Prostate gland (tissue), 2 donors: ENCODE data around the gene AQP12B. TPM values are rescaled to one million over a fixed set of nuclear protein-coding genes. Genes with fewer than 3 reads are reported as not detected.

Experiments used
- DNase-seq: peaks from one replicate; pipeline ENCODE4 v3.0.0-alpha.2; 2019; ENCODE audit warnings: low spot score
- H3K27ac ChIP-seq, 2 donors: fragments of 200-600 bp; sonication (generic); 2 replicates each; pipeline ENCODE4 v1.5.1; 2017 to 2019
- H3K27me3 ChIP-seq: fragments of 200-600 bp; sonication (generic); replicated peaks from 2 replicates; pipeline ENCODE4 v1.5.1; 2019; ENCODE audit not compliant: insufficient read depth
- H3K36me3 ChIP-seq, 2 donors: fragments of 200-600 bp; sonication (generic); 1 replicate in 1 of 2; 2 replicates in 1 of 2; pipeline versions ENCODE4 v1.5.1 to v1.8.1; 2017 to 2019
- H3K4me1 ChIP-seq: fragments of 200-600 bp; sonication (generic); replicated peaks from 2 replicates; pipeline ENCODE4 v1.5.1; 2019
- H3K4me3 ChIP-seq, 2 donors: fragments of 200-600 bp; sonication (generic); 2 replicates each; pipeline ENCODE4 v1.5.1; 2017 to 2019
- H3K9me3 ChIP-seq: fragments of 200-600 bp; sonication (generic); 2 replicates; pipeline ENCODE4 v1.5.1; 2017
- POLR2A ChIP-seq: fragments of 450-650 bp; IDR thresholded peaks from one replicate; pipeline ENCODE4 v1.6.1; 2016; ENCODE audit warnings: antibody characterized with exemption, mild to moderate bottlenecking
- POLR2AphosphoS5 ChIP-seq: sonication (generic); formaldehyde crosslinking; IDR thresholded peaks from one replicate; pipeline ENCODE4 v1.6.1; 2017; ENCODE audit warnings: antibody characterized with exemption
- WGBS: methylation state at CpG from one replicate; pipeline ENCODE4 v1.1.5; 2018; 5-methylcytosine and 5-hydroxymethylcytosine counted together
- intact Hi-C: fragments of 100-400 bp; cut with DNase I; formaldehyde crosslinking; loops from one replicate; pipeline ENCODE4 v1.14.2; 2022
- total RNA-seq, 2 donors: library from RNA; depleted of rRNA; stranded (reverse); fragments of >200 nt; gene quantifications; one replicate each; pipeline ENCODE4 v1.1.0, GENCODE V29; 2016
- TF ChIP-seq, protein P1 (sequence below), 4 experiments: fragments of 200-600 bp in 2 of 4; fragments of 450-650 bp in 2 of 4; sonication (generic) in 2 of 4; IDR thresholded peaks; 1 replicate in 3 of 4; 2 replicates in 1 of 4; pipeline ENCODE4 v1.5.1; 2016 to 2019; ENCODE audit warnings: antibody characterized with exemption in 4 of 4, mild to moderate bottlenecking in 2 of 4, moderate library complexity in 2 of 4

Gene AQP12B
- total RNA-seq, 2 donors from 2014 or later = not detected

DNA sequence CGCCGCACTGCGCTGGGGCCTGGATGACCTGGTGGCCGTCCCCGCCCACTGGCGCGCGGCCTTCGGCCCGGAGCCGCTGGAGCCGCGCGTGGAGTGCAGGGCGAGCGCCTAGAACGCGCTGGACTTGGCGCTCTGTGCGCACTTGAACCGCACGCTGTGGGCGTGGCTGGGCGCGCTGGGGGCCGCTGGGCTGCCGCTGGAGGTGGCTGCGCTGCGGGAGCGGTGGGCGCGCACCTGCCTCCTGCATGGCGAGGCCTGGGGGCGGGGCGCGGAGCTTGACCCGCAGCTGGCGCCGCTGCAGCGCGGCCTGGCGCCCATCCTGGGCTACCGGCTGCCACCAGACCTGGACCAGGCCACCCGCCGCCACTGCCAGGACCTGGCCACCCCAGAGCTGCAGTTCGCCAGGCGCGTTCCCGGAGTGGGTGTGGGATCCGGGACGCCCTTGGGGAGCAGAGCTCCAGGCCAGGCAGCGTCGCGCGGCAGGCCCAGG is 9.9 kb downstream of the AQP12B start:
- DNase-seq = no peak
- H3K9me3 ChIP-seq = no peaks in the 10 kb centered on the region
- no peaks in the 10 kb centered on the region for H3K4me1 ChIP-seq
- no peaks in the 10 kb centered on the region for H3K36me3 ChIP-seq
- 4% methylated on average over 28 of the region's 55 CpGs for WGBS
- TF ChIP-seq, protein P1, sequence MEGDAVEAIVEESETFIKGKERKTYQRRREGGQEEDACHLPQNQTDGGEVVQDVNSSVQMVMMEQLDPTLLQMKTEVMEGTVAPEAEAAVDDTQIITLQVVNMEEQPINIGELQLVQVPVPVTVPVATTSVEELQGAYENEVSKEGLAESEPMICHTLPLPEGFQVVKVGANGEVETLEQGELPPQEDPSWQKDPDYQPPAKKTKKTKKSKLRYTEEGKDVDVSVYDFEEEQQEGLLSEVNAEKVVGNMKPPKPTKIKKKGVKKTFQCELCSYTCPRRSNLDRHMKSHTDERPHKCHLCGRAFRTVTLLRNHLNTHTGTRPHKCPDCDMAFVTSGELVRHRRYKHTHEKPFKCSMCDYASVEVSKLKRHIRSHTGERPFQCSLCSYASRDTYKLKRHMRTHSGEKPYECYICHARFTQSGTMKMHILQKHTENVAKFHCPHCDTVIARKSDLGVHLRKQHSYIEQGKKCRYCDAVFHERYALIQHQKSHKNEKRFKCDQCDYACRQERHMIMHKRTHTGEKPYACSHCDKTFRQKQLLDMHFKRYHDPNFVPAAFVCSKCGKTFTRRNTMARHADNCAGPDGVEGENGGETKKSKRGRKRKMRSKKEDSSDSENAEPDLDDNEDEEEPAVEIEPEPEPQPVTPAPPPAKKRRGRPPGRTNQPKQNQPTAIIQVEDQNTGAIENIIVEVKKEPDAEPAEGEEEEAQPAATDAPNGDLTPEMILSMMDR (IDR thresholded peaks at IDR 0.05) = no peak
- TF ChIP-seq POLR2A = no peak
- no peak for TF ChIP-seq POLR2AphosphoS5
- no peak overlapping the region for H3K27ac ChIP-seq
- no peak overlapping the region for H3K4me3 ChIP-seq
- intact Hi-C loops = no loop called here
- peaks cover 17% of the 10 kb centered on the region for H3K27me3 ChIP-seq

DNA sequence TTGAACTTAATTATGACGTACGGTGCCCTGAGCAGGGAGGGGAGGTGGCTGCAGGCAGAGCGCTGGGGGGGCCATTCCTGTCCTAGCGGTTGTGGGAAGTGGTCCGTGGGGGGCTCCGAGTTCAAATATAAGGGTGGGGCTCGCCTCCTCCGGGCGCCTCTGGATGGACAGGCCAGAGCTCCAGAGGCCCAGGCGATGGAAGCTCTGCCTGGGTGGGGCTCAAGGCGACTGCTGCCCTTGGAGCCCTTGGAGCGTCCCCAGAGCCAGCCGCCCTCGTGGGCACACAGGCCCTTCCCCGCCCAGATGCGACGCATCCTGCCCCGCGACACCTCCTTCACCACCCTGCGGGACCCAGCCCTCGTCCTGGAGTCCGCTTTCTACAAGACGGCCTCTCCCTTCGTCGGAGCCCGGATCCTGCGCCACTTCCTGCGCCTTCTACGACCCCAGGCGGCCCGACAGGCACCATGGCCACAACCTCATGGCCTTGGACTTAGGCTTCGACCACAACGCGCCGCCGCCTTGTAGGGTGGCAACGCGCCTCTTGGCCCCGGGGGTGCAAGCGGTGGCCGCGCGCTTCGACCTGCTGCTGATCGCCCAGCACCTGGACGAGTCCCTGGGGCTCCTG is 10.5 kb downstream of the AQP12B start:
- H3K27ac ChIP-seq = no peak overlapping the region
- no peak for TF ChIP-seq POLR2AphosphoS5
- TF ChIP-seq, protein P1 (IDR thresholded peaks at IDR 0.05) = no peak
- H3K9me3 ChIP-seq = no peaks in the 10 kb centered on the region
- no peaks in the 10 kb centered on the region for H3K36me3 ChIP-seq
- WGBS = 43% methylated on average over 46 of the region's 46 CpGs
- intact Hi-C loops = no loop called here
- H3K4me3 ChIP-seq = no peak overlapping the region
- no peaks in the 10 kb centered on the region for H3K4me1 ChIP-seq
- peaks cover 17% of the 10 kb centered on the region for H3K27me3 ChIP-seq
- DNase-seq = no peak

DNA sequence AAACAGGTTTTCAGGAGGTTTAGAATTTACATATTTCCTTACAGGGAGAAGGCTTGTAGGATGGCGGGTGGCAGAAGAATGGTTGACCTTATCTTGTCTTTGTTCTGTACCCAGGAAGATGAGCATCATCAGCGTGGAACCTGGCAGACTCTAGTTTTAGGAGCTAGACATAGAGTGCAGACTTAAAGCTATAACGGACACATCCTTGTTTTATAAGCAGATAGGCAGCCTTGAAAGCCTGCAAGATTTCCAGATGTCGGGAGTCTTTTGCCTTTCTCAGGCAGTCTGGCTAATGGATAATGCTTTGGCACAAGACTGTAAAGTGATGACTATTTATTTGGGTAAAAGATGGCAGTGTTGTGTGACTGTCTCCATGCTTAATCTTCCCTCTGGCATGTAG is 11.7 kb downstream of the AQP12B start:
- H3K9me3 ChIP-seq = no peaks in the 10 kb centered on the region
- DNase-seq = no peak
- whole genome bisulfite sequencing = 58% methylated on average over 4 of the region's 4 CpGs
- H3K4me1 ChIP-seq = no peaks in the 10 kb centered on the region
- no peaks in the 10 kb centered on the region for H3K36me3 ChIP-seq
- TF ChIP-seq POLR2A (no peak), POLR2AphosphoS5 (no peak)
- TF ChIP-seq, protein P1 (IDR thresholded peaks at IDR 0.05) = no peak
- H3K27me3 ChIP-seq = peaks cover 17% of the 10 kb centered on the region
- no peak overlapping the region for H3K27ac ChIP-seq
- intact Hi-C loops = no loop called here
- H3K4me3 ChIP-seq = no peak overlapping the region

DNA sequence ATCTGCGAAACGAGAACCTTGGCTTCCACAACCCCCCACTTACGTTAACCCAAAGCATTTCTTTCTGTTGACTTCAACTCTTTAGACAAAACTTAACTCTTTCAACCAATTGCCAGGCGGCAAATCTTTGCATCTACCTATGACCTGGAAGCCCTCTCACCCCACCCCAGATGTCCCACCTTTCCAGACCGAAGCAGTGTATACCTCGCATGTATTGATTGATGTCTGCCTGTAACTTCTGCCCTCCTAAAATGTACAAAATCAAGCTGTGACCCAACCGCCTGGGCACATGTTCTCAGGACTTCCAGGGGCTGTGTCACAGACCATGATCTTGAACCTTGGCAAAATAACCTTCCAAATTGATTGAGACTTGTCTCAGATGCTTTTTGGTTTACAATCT is 12.3 kb downstream of the AQP12B start:
- TF ChIP-seq POLR2A = no peak
- TF ChIP-seq POLR2AphosphoS5 = no peak
- TF ChIP-seq, protein P1 (IDR thresholded peaks at IDR 0.05) = no peak
- no peak overlapping the region for H3K27ac ChIP-seq
- DNase-seq = no peak
- intact Hi-C loops = no loop called here
- 75% methylated on average over 7 of the region's 7 CpGs for WGBS
- H3K4me3 ChIP-seq = no peak overlapping the region
- no peaks in the 10 kb centered on the region for H3K9me3 ChIP-seq
- H3K4me1 ChIP-seq = no peaks in the 10 kb centered on the region
- H3K27me3 ChIP-seq = peaks cover 17% of the 10 kb centered on the region
- H3K36me3 ChIP-seq = no peaks in the 10 kb centered on the region

DNA sequence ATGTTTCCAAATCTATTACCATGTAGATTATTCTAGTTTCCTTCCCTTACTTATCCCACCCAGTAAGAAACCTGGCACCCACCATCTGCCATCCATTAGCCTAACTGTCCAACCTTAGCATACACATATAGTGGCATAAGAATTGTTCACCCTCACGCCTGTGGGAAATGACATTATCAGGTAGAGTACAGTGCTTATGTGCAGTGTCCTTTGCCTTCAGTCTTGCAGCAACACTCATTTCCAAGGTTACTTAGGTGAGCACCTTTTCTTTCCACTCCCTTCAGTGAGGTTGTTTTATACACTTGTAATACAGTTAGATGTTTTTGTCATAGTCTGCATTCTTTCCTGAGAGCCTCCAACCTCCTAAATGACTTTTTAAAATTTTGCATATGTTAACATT is 18.1 kb downstream of the AQP12B start:
- intact Hi-C loops = no loop called here
- Histone ChIP-seq H3K36me3 (no peaks in the 10 kb centered on the region), H3K27ac (no peak overlapping the region), H3K27me3 (no peaks in the 10 kb centered on the region), H3K4me3 (no peak overlapping the region), H3K4me1 (no peaks in the 10 kb centered on the region), H3K9me3 (no peaks in the 10 kb centered on the region)
- no peak for DNase-seq
- WGBS = 81% methylated on average over 1 of the region's 1 CpG
- TF ChIP-seq POLR2AphosphoS5 = no peak
- TF ChIP-seq, protein P1 (IDR thresholded peaks at IDR 0.05) = no peak
- TF ChIP-seq POLR2A = no peak
